Transverse colon (tissue), 4 donors: ENCODE measurements around the gene SNX32.

Source experiments
- CTCF ChIP-seq, 5 experiments: fragments of 200-600 bp in 3 of 5; fragments of 450-650 bp in 2 of 5; sonication (generic) in 3 of 5; IDR thresholded peaks; 1 replicate in 2 of 5; 2 replicates in 3 of 5; pipeline ENCODE4 v1.5.1; 2016 to 2017; ENCODE audit warnings: antibody characterized with exemption in 5 of 5, inconsistent platforms in 3 of 5, mild to moderate bottlenecking in 2 of 5, moderate library complexity in 1 of 5
- EP300 ChIP-seq: sonication (generic); formaldehyde crosslinking; IDR thresholded peaks from one replicate; pipeline ENCODE4 v1.6.1; 2017; ENCODE audit warnings: antibody characterized with exemption, low read depth
- POLR2A ChIP-seq: fragments of 450-650 bp; IDR thresholded peaks from one replicate; pipeline ENCODE4 v1.6.1; 2016; ENCODE audit warnings: antibody characterized with exemption, mild to moderate bottlenecking, moderate library complexity
- POLR2AphosphoS5 ChIP-seq, 3 donors: sonication (generic); formaldehyde crosslinking; IDR thresholded peaks; one replicate each; pipeline ENCODE4 v1.6.1; 2016; ENCODE audit warnings: antibody characterized with exemption in 3 of 3

GRCh38 chr11:65870307-65870658, 36.5 kb downstream of the SNX32 start:
- no peak for TF ChIP-seq POLR2AphosphoS5 (IDR thresholded peaks at IDR 0.05)
- TF ChIP-seq CTCF (IDR thresholded peaks at IDR 0.05) = no peak
- no peak for TF ChIP-seq EP300
- no peak for TF ChIP-seq POLR2A
